OCI-LY1 (cell line): Measurements from ENCODE around the gene ZPR1.

Experiments
- H2AFZ ChIP-seq: fragments of 200-600 bp; sonication (generic), shearing (Covaris generic); 2 replicates; pipeline ENCODE4 v1.6.0; 2014; ENCODE audit warnings: antibody characterized with exemption, mild to moderate bottlenecking, low read length
- H3F3A ChIP-seq: fragments of 200-600 bp; sonication (generic), shearing (Covaris generic); 2 replicates; pipeline ENCODE4 v1.6.0; 2014; ENCODE audit warnings: mild to moderate bottlenecking, antibody characterized with exemption, low read length, moderate library complexity; ENCODE audit not compliant: insufficient read depth
- H3K27ac ChIP-seq: fragments of 200-600 bp; sonication (generic); 2 replicates; pipeline ENCODE4 v1.5.1; 2014; ENCODE audit warnings: low read length, mixed run types, mild to moderate bottlenecking, low read depth; ENCODE audit not compliant: poor library complexity, severe bottlenecking
- H3K27me3 ChIP-seq: fragments of 200-600 bp; sonication (generic); 2 replicates; pipeline ENCODE4 v1.6.0; 2014; ENCODE audit warnings: antibody characterized with exemption, mild to moderate bottlenecking, low read length, moderate library complexity; ENCODE audit not compliant: insufficient read depth
- H3K36me3 ChIP-seq: fragments of 200-600 bp; sonication (generic); 2 replicates; pipeline ENCODE4 v1.6.1; 2014; ENCODE audit warnings: mild to moderate bottlenecking, antibody characterized with exemption, low read length, moderate library complexity, mixed read lengths; ENCODE audit not compliant: insufficient read depth
- H3K4me1 ChIP-seq: fragments of 200-600 bp; sonication (generic); 2 replicates; pipeline ENCODE4 v1.5.1; 2014; ENCODE audit warnings: mild to moderate bottlenecking, low read length, moderate library complexity; ENCODE audit not compliant: insufficient read depth, severe bottlenecking
- H3K4me2 ChIP-seq: fragments of 200-600 bp; sonication (generic), shearing (Covaris generic); 2 replicates; pipeline ENCODE4 v1.6.1; 2014; ENCODE audit warnings: low read length
- H3K4me3 ChIP-seq: fragments of 200-600 bp; sonication (generic); 2 replicates; pipeline ENCODE4 v1.5.1; 2014; ENCODE audit warnings: low read length, low read depth, mild to moderate bottlenecking, mixed read lengths; ENCODE audit not compliant: poor library complexity, severe bottlenecking
- H3K79me2 ChIP-seq: fragments of 200-600 bp; shearing (Covaris generic); 2 replicates; pipeline ENCODE4 v1.6.1; 2016; ENCODE audit warnings: mixed run types, low read length, mixed read lengths; ENCODE audit not compliant: insufficient read depth
- H3K9ac ChIP-seq: fragments of 200-600 bp; sonication (generic), shearing (Covaris generic); 2 replicates; pipeline ENCODE4 v1.6.1; 2014; ENCODE audit warnings: mild to moderate bottlenecking, low read length, mixed read lengths
- H3K9me2 ChIP-seq: fragments of 200-600 bp; sonication (generic), shearing (Covaris generic); 2 replicates; pipeline ENCODE4 v1.6.1; 2014; ENCODE audit warnings: low read depth, mild to moderate bottlenecking, low read length, mixed read lengths
- H3K9me3 ChIP-seq: fragments of 200-600 bp; shearing (Covaris generic); 2 replicates; pipeline ENCODE4 v1.6.1; 2014; ENCODE audit warnings: low read length, mixed read lengths
- H4K20me1 ChIP-seq: fragments of 200-600 bp; sonication (generic), shearing (Covaris generic); 2 replicates; pipeline ENCODE4 v1.6.0; 2016; ENCODE audit warnings: mild to moderate bottlenecking, low read length; ENCODE audit not compliant: insufficient read depth
- EZH2 ChIP-seq: fragments of 200-600 bp; sonication (generic), shearing (Covaris generic); IDR thresholded peaks from 2 replicates; pipeline ENCODE4 v1.8.0; 2017; ENCODE audit warnings: borderline replicate concordance, mixed run types, mild to moderate bottlenecking, antibody characterized with exemption, low read length, moderate library complexity, mixed read lengths
- TF ChIP-seq, protein P1 (sequence below): fragments of 200-600 bp; sonication (generic), shearing (Covaris generic); IDR thresholded peaks from 2 replicates; pipeline ENCODE4 v1.5.1; 2017; ENCODE audit warnings: mild to moderate bottlenecking, antibody characterized with exemption, low read length, moderate library complexity, mixed read lengths

Gene ZPR1

DNA sequence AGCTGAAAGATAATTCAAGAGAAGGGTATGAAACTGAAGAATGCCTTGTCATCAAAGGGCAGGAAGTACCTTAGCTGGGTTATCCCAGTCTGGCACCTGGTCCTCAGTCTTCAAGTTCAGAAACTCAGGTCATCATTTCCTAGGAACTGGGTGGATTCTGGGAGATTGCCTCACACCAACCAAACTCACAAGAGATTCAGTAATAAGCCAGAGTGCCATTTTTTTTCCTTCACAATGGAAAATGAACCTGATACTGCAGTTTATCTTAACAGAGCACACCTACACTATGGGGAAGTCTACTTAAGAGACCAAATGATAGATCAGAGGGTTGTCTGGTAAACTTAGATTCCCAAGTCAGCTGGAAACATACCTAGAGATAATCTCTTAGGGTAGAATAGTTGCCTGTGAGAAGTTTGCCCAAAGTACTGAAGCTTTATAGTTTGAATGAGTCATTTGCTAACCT, 11.3 kb downstream of the ZPR1 start:
- TF ChIP-seq, protein P1, sequence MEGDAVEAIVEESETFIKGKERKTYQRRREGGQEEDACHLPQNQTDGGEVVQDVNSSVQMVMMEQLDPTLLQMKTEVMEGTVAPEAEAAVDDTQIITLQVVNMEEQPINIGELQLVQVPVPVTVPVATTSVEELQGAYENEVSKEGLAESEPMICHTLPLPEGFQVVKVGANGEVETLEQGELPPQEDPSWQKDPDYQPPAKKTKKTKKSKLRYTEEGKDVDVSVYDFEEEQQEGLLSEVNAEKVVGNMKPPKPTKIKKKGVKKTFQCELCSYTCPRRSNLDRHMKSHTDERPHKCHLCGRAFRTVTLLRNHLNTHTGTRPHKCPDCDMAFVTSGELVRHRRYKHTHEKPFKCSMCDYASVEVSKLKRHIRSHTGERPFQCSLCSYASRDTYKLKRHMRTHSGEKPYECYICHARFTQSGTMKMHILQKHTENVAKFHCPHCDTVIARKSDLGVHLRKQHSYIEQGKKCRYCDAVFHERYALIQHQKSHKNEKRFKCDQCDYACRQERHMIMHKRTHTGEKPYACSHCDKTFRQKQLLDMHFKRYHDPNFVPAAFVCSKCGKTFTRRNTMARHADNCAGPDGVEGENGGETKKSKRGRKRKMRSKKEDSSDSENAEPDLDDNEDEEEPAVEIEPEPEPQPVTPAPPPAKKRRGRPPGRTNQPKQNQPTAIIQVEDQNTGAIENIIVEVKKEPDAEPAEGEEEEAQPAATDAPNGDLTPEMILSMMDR = no peak
- no peak for TF ChIP-seq EZH2
- H3K4me2 ChIP-seq = no peak overlapping the region
- no peak overlapping the region for H2AFZ ChIP-seq
- no peak overlapping the region for H3K27ac ChIP-seq
- peaks cover 19% of the 10 kb centered on the region for H3K4me1 ChIP-seq
- no peaks in the 10 kb centered on the region for H3K9me2 ChIP-seq
- no peaks in the 10 kb centered on the region for H4K20me1 ChIP-seq
- no peaks in the 10 kb centered on the region for H3K27me3 ChIP-seq
- H3K4me3 ChIP-seq = no peak overlapping the region
- H3K9ac ChIP-seq = no peak overlapping the region
- H3K36me3 ChIP-seq = peaks cover 54% of the 10 kb centered on the region
- H3F3A ChIP-seq = no peaks in the 10 kb centered on the region
- peaks cover 8% of the 10 kb centered on the region for H3K79me2 ChIP-seq
- no peaks in the 10 kb centered on the region for H3K9me3 ChIP-seq

DNA sequence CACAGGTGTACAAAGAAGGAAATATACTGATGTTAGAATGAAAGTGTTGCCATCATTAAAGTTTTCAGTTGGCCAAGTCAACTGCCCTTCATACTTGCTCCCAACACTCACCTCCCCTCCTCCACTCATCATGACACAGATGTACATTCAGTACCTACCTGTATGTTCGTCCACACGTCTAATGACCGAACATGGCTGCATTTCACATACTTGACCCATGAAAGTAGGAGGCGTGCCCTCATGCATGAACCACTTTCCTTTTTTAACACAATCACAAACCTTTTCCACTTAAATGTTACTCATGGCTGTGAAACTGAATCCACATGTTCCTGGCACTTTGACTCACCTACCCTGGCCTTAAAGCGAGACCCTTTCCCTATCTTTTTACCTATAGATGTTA, 11.8 kb downstream of the ZPR1 start:
- Histone ChIP-seq H3K27me3 (no peaks in the 10 kb centered on the region), H3K4me2 (no peak overlapping the region), H4K20me1 (no peaks in the 10 kb centered on the region), H3K79me2 (peaks cover 14% of the 10 kb centered on the region), H2AFZ (no peak overlapping the region), H3K4me1 (peaks cover 25% of the 10 kb centered on the region), H3K9ac (no peak overlapping the region), H3K27ac (no peak overlapping the region), H3F3A (no peaks in the 10 kb centered on the region), H3K4me3 (no peak overlapping the region), H3K36me3 (peaks cover 49% of the 10 kb centered on the region), H3K9me3 (no peaks in the 10 kb centered on the region), H3K9me2 (no peaks in the 10 kb centered on the region)
- TF ChIP-seq EZH2 = no peak
- TF ChIP-seq, protein P1 = no peak

DNA sequence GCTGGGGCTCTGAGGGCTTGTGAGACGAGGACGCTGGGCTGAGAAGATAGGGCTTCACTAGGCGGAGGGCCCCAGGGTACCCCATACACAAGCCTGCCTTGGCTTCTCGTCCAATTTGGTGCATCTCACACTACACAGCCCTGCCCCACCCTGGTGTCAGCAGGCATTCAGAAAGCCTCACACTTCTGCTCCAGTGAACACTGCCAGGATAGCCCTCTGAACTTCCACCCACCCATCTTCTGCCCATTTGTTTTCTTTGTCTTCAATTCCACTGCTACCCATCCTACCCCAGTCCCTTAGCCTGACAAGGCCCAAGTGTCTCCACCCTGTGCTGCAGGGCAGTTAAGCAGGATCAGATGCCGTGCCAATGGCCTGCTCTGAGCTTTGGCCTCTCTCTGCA, 13.2 kb downstream of the ZPR1 start:
- peaks cover 44% of the 10 kb centered on the region for H3K36me3 ChIP-seq
- TF ChIP-seq, protein P1 = no peak
- no peak for TF ChIP-seq EZH2
- H3K4me3 ChIP-seq = no peak overlapping the region
- no peaks in the 10 kb centered on the region for H4K20me1 ChIP-seq
- no peaks in the 10 kb centered on the region for H3K9me3 ChIP-seq
- H3K4me1 ChIP-seq = peaks cover 29% of the 10 kb centered on the region
- no peaks in the 10 kb centered on the region for H3F3A ChIP-seq
- H3K4me2 ChIP-seq = no peak overlapping the region
- peaks cover 16% of the 10 kb centered on the region for H3K79me2 ChIP-seq
- H2AFZ ChIP-seq = no peak overlapping the region
- H3K9ac ChIP-seq = no peak overlapping the region
- H3K27me3 ChIP-seq = no peaks in the 10 kb centered on the region
- H3K27ac ChIP-seq = no peak overlapping the region
- H3K9me2 ChIP-seq = no peaks in the 10 kb centered on the region
